HFF-Myc (cell line): Measurements from ENCODE around the gene ADK.
"Not testable (repeated sequence)": the region's sequence is repeated elsewhere in the genome, so short reads cannot be mapped to it uniquely, and the experiment has no call there.

Source experiments
- DNase-seq: peaks from one replicate; pipeline ENCODE4 v3.0.0-alpha.2; 2011; ENCODE audit warnings: low read depth; ENCODE audit errors: extremely low read depth
- H3K4me3 ChIP-seq: replicated peaks from 2 replicates; pipeline ENCODE4 v1.5.1; 2011; ENCODE audit warnings: low read depth, mild to moderate bottlenecking, control low read depth, low read length
- TF ChIP-seq, protein P1 (sequence below): IDR thresholded peaks from 2 replicates; pipeline ENCODE4 v1.5.1; 2012; ENCODE audit warnings: mild to moderate bottlenecking, low read depth, low read length, control low read depth; ENCODE audit errors: missing control alignments

The ADK gene

DNA sequence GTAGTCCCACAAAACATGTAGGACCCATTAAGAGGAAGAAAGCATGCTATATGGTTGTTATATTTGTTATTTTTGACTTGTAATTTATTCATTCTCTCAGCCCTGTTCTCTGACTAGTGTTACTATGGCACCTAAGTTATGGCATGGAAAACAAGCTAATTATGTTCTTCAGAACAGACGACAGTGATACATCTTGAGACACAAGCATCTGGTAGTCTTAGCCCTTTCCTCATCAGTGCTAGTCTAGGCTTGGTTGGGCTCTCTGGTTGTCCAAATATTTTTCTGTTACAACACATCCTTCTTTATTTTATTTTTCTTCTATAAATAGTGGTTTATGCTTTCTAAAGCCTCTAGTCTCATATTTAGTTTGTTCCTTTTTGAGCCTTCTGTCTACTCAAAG lies 367.0 kb downstream of the ADK start:
- TF ChIP-seq, protein P1, sequence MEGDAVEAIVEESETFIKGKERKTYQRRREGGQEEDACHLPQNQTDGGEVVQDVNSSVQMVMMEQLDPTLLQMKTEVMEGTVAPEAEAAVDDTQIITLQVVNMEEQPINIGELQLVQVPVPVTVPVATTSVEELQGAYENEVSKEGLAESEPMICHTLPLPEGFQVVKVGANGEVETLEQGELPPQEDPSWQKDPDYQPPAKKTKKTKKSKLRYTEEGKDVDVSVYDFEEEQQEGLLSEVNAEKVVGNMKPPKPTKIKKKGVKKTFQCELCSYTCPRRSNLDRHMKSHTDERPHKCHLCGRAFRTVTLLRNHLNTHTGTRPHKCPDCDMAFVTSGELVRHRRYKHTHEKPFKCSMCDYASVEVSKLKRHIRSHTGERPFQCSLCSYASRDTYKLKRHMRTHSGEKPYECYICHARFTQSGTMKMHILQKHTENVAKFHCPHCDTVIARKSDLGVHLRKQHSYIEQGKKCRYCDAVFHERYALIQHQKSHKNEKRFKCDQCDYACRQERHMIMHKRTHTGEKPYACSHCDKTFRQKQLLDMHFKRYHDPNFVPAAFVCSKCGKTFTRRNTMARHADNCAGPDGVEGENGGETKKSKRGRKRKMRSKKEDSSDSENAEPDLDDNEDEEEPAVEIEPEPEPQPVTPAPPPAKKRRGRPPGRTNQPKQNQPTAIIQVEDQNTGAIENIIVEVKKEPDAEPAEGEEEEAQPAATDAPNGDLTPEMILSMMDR, result no peak
- no peak for DNase-seq
- no peak overlapping the region for H3K4me3 ChIP-seq

DNA sequence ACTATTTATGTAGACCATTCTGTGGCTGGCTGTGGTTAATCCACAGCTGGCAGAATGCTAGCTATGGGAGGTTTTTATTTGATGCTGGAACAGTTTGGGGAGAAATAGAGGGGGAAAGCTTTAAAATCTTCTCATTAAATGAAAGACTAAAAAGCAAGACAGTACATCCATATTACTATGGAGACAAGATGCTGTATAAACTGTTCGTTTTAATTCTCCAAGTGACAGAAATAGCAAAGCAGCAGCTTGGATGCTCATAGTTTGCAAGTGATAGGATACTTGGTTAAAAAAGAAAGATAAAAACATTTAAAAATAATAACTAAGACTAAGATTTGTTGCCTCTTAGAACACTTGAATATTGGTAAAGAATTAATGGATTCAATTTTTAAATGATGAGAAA lies 370.5 kb downstream of the ADK start:
- DNase-seq, result no peak
- TF ChIP-seq, protein P1, result no peak
- no peak overlapping the region for H3K4me3 ChIP-seq

DNA sequence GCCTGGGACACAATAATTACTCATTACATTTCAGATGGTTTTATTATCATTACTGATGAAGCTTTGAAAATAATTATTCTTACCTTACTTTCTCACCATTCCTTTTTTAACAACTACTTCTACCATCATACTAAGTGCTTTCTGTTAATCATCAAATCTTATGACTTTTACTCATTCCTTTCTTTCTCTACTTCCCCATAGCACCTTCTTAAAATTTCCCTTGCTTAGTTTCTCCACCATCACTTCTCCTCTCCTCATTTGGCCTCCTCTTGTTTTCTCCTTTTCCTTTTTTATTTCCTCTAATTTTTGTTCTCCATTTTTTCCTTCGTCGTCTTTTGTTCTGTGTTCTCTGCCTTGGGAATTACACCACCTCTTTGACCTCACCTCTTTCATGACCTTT lies 372.2 kb downstream of the ADK start:
- TF ChIP-seq, protein P1, result no peak
- H3K4me3 ChIP-seq, result no peak overlapping the region
- DNase-seq, result no peak

DNA sequence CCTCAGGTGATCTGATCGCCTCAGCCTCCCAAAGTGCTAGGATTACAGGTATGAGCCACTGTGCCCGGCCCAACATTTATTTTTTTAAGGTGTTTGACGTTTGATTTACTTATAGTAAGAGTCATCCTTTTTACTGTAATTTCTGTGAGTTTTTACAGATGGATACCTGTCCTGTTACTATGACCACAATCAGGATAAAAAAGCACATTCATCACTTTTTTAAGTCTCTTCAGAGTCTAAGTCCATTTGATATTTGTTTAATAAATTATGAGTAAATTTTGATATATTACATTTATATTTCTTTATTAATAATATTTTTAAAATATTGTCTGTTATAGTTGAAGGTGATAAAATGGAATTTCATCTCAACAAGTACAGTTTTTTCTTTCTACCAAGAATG lies 374.9 kb downstream of the ADK start:
- TF ChIP-seq, protein P1, result no peak
- no peak overlapping the region for H3K4me3 ChIP-seq

DNA sequence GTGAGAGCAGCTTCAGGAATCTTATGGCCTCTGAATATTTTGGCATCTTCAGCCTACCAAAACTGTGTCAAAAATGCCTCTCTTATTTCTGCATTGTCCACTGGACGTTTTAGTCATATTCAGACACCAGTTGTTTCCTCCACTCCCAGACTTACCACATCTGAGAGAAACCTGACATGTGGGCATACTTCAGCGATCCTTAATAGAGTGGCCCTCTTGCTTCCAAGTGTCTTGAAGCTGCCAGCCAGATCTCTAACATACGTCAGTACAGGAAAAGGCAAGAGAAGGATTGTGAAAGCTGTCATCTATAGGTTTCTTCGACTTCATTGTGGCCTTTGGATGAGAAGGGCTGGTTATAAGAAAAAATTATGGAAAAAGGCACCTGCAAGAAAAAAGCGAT lies 376.6 kb downstream of the ADK start:
- DNase-seq, result not testable (repeated sequence)

More for the DNA sequence above, 374.9 kb downstream of the ADK start:
- DNase-seq, result no peak

DNA sequence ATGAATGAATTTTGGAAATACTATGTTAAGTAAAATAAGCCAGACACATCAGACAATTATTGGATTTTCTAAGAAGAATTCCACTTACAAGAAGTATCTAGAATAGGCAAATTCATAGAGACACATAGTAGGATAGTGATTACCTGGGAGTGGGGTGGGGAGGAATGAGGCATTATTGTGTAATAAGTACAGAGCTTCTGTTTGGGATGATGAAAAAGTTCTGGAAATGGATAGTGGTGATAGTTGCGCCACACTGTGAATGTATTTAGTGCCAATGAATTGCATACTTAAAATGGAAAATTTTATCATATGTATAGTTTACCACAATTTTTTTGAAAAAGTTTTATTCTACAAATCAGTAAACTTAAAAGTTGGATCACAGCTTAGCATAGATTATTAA lies 378.2 kb downstream of the ADK start:
- TF ChIP-seq, protein P1, result no peak
- DNase-seq, result no peak
- H3K4me3 ChIP-seq, result no peak overlapping the region

More for the DNA sequence above, 376.6 kb downstream of the ADK start:
- H3K4me3 ChIP-seq, result not testable (repeated sequence)

DNA sequence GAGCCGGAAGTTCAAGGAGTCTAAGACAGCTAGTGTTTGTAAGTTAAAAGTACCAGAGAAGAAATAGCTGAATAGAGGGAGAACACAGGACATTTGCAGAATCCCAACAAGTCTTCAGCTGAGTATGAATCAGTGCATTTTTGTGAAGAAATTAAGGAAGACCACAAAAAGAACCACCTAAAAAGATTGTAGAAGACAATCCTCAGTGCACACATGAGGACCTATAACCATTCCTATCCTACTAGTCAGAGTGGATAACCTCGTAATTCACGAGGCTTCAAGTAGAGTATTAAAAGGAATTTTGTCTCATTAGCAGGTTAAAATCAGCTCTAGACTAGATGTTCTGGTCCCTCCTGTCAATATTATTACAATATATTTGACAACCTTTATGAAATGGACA lies 380.0 kb downstream of the ADK start:
- no peak overlapping the region for H3K4me3 ChIP-seq
- no peak for DNase-seq
- TF ChIP-seq, protein P1, result no peak
